GM18870 (cell line): ENCODE data around the gene IMPA2.
"Not testable (repeated sequence)": the region's sequence is repeated elsewhere in the genome, so short reads cannot be mapped to it uniquely, and the experiment has no call there.

Source experiments
- ATAC-seq: cut with Tn5 transposase; IDR thresholded peaks from one replicate; pipeline ENCODE4 v1.9.1; 2021; ENCODE audit warnings: moderate library complexity; ENCODE audit not compliant: unreplicated experiment

IMPA2 gene

DNA sequence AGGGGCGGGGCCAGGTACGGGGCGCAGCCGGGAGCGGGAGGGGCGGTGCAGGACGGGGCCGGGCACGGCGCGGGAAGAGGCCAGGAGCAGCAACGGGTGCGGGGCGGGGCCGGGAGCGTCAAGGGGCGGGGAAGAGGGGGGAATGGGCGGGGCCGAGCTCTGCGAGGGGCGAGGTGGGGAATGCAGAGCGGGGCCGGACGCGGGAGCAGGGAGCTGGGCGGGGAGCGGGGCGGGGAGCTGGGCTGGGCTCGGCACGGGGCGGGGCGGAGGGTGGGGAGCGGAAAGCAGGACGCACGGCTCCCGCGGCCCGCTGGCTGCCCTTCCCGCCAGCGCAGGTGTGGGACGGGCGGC is at the start of gene IMPA2:
IMPA2 (plus strand) TSS at position 316 of the 351 bp plus-strand sequence. CDS start 163 bp downstream, outside the sequence.
- ATAC-seq: no peak

DNA sequence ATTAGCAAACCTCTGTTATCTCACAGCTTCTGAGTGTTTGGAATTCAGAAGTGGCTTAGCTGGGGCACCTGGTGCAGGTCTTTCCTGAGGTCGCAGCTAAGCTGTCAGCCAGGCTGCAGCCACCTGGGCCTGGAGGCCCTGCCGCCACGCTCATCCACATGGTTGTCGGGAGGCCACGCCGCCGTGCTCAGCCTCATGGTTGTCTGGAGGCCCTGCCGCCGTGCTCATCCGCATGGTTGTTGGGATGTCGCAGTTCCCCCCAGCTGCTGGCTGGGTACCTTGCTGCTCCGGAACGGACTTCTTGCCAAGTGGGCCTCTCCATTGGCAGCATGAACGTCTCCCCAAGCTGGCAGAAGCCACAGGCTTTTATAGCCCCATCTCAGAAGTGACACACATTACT is 48.9 kb upstream of the IMPA2 start:
- no peak for ATAC-seq

DNA sequence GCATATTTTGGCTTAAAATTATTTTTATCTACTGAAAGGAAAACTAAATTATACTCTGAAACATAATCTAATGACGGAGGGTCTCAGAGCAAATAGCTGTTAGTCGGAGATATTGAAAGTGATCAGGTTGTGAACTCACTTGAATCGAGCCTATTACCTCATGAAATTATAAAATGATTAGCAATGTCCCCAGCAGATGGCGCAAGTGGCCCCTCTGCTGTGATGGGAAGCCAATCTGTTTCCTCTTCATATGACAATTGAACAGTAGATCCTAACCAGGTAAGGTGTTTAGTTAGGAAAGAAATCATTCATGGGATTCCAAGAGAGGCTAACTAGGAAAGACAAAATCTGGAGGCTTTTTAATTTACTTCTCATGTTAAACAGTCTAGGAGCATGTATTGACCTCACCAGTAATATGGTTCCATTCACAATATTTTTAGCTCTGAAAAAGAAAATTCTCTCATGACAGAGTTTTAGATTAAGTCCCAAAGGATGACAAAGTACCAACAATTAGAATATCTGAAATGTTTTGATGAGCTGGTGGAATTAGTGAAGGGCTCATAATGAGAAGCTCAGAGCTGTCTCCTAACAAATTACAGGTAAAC is 43.3 kb upstream of the IMPA2 start:
- peak; percentile 60 for ATAC-seq

DNA sequence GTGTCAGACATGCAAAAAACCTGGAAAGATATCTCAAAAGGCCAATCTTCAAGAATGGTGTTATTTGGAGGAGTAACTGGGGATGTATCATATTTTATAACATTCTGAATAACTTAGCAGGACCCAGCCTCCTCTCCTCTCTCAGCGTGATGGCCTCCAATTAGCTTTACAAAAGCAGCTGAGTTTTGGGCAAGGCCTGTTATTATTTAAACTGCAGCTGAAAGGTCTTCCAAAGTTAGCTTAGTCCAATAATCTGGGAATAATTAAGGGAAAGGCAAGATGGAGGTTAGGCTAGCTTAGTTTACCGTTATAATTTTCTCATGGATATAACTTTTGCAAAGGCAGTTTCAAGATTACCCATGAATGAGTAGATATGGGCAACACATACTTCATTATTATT is 40.4 kb upstream of the IMPA2 start:
- ATAC-seq: no peak

DNA sequence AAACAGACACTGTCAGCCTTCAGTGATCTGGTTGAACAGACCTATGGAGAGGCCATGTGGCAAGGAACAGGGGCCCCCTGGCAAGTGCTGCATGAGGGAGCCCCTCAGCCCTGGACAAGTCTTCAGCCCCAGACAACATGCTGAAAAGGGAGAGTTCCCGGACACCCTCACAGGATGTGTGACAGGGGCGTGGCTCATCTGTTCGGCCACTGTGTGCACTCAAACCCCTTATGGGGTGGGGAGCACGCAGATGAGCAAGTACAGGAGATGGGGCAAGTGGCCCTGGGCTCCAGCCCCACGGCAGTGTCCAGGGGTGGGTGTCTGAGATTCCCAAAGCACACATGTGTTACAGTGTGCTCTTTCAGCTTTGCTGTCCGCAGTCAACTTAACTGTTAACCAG is 37.8 kb upstream of the IMPA2 start:
- ATAC-seq: no peak

DNA sequence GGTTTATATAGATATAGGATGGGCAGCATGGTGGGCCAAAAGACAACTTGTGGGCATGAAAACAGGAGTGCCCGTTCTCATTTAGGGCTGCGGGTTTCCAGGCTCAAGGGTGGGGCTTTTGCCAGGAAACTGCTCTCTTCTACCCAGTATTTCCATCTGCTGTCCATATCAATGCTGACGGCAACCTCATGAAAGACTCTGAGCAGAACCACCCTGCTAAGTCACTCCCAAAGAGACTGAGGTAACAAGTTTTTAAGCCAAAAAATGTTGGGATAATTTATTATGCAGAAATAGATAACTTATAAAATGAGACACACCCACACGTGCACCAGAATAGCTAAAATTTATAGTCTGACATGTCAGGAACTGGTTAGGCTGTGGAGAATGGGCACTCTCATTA is 37.1 kb upstream of the IMPA2 start:
- no peak for ATAC-seq

DNA sequence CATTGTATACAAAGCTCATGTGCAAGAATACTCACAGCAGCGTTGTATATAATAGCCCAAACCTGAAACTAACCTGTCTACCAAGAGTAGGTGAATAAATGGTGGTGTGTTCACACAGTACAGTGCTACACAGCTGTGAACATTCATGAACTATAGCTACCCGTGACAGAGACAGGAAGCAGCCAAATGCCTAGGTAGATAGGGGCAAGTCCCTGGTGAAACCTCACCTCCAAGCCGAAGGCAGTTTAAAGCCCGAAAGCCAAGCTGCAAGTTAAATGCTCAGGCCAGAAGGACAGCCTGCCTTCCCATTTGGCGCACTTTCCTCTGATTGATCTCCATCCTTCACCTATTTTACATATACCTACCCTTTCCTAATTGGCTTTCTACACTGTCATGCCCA is 36.5 kb upstream of the IMPA2 start:
- no peak for ATAC-seq

DNA sequence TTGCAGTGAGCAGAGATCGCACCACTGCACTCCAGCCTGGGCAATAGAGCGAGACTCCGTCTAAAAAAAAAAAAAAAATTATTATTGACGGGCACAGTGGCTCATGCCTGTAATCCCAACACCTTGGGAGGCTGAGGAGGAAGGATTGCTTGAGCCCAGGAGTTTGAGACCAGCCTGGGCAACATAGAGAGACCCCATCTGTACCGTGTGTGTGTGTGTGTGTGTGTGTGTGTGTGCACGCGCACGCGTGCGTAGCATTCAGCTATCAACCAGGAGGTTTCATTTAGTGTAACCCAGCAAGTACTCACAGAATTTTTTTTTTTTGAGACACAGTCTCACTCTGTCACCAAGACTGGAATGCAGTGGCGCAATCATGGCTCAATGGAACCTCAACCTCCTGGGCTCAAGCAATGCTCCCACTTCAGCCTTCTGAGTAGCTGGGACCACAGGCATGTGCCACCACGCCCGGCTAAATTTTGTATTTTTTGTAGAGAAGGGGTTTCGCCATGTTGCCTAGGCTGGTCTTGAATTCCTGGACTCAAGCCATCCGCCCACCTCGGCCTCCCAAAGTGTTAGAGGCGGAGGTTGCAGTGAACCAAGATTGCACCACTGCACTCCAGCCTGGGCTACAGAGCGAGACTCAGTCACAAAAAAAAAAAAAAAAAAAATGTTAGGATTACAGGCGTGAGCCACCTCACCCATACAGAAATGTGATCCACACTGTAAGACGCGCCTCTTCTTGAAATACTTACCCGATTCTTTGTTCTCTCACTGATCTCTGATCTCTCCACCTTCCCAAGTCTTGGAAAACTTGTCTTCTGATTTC is 35.3 kb upstream of the IMPA2 start:
- ATAC-seq: not testable (repeated sequence)

DNA sequence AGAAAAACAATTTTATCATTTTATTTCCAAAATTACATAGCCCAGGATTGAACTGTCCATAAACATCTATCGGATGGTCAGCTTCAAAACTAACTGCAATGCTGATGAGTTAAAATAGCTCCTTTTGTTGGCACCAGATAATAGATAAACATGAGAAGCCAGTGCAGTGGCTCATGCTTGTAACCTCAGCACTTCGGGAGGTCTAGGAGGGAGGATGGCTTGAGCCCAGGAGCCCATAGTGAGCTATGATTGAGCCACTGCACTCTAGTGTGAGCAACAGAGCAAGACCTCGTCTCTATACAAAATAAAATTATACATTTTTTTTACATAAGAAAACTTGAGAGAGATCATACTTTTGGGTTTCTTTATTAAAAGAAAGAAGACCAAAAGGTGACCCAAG is 34.6 kb upstream of the IMPA2 start:
- no peak for ATAC-seq

DNA sequence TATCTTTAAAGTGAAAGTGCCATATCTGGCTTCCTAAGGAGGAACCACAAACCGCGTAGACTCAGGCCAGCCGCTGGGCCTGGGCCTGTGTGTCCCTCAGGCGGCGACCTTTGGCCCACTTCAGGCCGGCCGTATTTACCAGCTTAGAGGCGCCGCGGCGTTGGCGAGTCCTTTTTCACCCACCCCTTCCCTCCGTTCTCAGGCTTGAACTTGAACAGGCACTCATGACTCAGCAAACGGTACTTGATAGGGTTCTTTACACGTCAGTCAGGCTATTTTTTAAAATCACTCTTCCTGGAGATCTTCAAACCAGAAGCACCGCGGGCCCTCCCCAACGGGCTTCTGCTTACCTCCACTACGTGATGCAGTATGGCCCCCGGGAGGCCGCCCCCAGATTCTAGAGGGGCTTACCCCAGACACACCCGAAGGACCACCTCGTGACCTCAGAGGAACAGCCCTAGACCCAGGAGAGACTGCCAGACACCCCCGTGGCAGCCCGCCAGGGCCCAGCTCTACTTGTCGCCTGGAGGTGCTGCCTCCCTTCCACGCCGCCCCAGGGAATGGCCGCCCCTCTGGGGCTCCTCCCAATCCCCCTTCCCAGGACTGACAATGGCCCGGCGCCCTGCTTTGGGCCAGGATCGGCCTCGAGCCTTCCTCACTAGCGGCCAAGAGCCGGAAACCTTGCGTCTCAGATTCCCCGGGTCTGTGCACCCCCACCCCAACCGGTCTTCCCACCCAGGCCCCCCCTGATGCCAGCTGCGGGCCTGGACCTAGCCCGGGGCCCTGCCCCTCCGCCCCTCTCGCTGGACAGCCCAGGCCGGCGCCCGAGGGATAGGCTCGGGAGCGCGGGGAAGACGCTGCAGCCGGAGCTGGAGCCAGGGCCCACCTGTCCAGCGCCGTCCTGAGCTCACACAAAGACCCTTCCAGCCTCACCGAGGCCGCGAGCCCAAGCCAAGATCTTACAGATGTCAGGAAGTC is 33.8 kb upstream of the IMPA2 start:
- peak; percentile 81 for ATAC-seq

DNA sequence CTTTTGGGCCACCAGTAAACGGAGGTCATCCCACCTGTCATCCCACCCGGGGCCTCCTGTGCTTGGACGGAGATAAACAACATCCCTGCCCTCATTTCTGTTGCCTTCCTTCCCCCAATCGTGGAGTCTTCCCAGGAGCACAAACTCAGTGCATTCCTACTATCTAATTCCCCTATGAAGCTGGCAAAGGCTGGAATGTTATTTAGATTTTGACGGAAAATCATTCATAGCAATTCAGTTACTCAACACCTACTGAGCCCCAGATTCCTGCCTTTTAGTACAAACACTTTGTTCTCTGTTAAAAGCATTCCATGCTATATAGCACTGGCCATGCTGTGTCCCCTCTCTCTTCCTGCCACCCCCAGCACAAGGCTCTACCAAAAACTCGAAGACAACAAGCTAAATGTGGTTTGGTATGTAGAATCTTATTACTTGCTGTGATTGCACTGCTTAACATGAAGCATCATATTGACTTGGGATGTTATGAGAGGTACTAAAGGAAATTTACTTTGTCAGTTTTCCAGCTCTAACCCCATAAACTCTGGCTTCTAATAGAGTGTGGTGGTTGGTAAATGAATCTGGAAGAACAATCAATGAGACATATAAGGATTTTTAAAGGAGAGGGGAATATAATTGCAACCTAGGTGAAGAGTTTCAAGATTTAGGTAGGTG is 32.3 kb upstream of the IMPA2 start:
- ATAC-seq: no peak

DNA sequence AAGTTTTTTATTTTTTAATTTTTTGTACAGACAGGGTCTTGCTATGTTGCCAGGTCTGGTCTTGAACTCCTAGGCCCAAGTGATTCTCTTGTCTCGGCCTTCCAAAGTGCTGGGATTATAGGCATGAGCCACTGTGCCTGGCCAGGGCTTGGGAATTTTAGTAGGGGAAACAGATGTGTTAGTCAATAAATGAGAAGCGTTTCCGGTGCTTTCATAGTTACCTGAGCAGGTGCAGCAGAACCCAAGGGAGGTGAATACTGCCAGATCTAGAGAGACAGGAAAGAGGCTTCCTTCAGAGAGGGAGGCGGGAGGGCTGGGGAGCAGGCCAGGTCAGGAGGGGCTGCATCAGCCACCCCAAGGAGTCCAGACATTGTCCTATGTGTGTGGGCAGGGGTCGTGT is 30.5 kb upstream of the IMPA2 start:
- no peak for ATAC-seq

DNA sequence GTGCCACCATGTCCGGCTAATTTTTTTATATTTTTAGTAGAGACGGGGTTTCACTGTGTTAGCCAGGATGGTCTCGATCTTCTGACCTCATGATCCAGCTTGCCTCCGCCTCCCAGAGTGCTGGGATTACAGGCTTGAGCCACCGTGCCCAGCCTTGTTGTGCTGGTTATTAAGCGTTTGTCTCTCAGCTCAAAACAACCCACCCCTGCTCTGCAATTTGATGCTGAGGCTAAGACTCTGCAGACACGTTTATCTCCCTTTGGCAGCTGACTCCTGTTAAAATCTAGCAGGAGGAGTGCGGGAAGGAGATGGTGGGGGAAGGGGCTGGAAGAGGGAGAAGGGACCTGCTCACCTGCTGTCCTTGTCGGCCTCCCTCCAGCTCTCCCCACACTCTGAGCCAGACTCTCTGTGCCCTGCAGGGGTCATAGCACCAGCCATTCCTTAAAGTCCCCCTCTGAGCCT is 29.9 kb upstream of the IMPA2 start:
- ATAC-seq: no peak

DNA sequence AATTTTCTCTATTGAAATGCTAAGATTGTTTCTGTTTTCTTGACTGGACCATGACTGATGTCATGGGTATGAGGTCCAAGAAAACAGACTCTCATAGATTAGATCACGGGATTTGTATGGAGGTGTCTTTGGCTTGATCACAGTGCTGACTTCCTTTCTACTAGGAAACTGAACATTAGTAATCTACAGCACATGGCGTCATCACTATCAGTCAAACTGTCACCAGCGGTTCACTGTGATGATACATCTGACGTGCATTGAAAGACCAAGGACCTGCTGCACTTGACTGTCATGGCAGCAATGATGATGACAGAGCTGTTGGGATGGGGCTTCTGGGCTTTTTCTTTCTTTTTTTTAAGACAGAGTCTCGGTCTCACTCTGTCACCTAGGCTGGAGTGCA is 28.2 kb upstream of the IMPA2 start:
- ATAC-seq: no peak

DNA sequence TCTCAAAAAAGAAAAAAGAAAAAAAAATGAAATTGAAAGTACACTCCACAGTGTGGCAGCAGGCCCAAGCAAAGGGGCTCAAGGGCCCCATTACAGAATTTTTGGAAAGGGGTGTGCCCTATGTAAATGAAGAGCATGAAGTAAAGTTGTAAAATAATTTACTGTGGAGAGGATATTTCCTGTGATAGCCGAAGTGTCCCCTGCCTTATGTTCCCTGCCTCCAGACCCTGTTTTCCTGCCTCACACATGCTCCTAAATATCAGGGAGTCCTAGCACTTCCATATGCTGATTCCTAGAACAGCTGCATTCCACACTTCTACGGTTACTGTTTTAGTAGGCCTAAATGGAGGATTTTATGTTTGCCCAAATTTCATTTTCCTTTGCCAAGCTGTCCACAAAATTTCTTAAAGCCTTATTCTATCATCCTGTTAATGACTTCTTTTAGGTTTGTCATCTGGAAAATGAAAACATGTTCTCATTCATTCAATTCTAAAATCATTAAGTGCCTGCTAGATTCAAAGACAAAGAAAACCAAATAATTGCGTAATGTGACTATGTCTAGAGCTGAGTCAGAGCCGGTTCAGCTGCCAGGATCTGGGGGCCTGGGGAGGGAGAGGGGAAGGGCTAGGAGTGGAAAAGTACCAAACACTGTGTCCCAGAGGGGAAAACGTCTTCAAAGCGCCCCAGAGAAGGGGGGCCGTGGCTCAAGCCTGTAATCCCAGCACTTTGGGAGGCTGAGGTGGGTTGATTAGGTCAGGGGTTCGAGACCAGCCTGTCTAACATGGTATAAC is 25.9 kb upstream of the IMPA2 start:
- no peak for ATAC-seq

DNA sequence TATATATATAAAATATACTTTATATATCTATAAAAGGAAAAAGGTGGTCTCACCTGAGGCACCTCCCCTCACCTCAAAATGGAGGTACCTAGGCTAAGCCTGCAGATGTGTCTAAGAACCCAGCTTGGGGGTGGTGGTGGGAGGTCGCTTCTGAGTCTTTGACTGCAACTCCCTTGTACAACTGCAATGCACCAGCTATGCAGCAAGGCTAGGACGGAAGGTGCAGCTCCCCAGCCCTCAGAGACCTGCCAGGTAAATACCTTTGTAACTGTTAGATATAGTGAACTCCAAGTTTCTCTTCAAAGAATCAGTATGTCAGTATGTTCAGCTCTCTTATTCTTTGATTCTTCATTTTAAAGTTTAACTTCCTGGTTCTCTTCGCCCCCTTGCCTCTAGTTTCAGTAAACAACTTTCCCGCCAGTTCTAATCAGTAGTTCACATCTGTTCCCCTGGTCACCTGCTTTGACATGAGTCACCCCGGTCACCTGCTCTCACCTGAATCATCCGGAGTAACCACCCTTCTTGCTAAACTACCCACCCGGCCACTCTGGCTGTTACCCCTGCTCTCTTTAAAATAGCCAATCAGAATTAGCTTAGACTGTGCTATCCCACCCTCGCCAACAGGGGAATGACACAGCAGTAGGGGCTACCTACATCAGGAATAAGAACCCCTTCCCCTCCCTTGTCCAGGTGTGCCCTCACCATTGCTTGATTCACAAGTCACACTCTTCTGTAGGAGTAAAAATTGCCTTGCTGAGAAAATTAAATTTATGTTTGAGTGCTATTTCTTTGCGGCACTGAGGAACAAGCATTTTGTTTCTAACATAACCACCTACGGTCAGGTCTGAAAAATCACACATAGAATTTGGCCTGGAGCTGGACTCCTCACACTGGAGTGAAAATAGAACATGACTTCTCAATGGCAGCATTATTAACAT is 24.7 kb upstream of the IMPA2 start:
- ATAC-seq: no peak

DNA sequence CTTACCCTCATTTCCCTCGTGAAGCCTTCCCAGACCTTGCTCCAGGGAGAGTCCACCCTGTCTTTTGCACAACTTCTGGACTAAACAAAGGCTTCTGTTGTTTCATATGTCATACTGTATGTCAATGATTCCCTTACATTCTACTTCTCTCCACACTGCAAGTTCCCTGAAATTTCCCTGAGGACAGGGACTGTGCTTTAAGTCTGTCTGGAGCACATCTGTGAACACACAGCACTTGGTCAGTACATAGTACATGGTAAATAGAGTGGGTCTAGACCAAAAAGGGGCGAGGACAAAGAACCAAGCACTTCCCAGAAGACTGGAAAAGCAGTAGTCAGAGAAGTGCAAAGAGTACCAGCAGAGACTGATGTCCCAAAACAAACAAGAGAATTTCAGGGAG is 23.7 kb upstream of the IMPA2 start:
- no peak for ATAC-seq

DNA sequence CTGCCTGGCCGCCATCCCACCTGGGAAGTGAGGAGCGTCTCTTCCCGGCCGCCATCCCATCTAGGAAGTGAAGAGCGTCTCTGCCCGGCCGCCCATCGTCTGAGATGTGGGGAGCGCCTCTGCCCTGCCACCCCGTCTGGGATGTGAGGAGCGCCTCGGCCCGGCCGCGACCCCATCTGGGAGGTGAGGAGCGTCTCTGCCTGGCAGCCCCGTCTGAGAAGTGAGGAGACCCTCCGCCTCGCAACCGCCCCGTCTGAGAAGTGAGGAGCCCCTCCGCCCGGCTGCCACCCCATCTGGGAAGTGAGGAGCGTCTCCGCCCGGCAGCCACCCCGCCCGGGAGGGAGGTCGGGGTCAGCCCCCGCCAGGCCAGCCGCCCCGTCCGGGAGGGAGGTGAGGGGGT is 21.7 kb upstream of the IMPA2 start:
- not testable (repeated sequence) for ATAC-seq

DNA sequence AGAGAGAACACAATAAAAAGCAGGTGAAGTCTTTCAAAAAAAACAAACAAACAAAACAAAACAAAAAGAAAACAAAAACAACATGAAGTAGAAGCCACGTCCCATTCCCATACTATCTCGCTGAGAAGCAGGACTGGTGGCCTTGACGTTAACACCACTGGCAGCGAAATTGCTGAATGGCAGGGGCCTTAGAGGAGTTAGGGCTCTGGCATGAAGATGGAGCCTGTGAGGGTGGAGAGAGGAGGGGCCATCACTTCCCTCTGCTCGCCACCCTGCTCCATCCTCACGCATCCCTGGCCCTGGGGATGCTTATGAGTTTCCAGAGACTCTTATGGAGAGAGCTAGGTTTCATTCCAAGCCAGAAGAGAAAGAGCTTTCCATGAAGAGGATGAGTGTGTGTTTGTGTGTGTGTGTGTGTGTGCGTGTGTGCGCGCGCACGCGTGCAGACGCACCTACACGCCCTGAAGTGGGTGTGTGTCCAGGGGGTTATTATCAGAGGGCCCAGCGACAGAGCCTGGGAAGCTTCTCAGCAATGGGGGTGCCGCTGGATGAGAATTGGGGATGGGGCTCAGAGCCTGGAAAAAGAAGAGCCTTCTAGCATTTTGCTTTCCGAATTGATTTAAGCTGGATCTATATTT is 20.4 kb upstream of the IMPA2 start:
- ATAC-seq: no peak
